Measurements from ENCODE around the gene RHBDD2. TPM values are rescaled to one million over a fixed set of nuclear protein-coding genes. Genes with fewer than 3 reads are reported as not detected.

RHBDD2 gene
- total and polyA plus RNA-seq, 9 of the 15 experiments (the other 6 are each of a cell fraction or from before 2014, with no cell fraction given) = 3.3 to 36.7 (median 17.9) TPM

GRCh38 chr7:75924256-75924655 lies 45.4 kb downstream of the RHBDD2 start:
- TF ChIP-seq EZH2 (IDR thresholded peaks at IDR 0.05; ENCODE audit: borderline replicate concordance, low read depth, low read length) (no peak), E2F5 (CRISPR knock-in tag; IDR thresholded peaks at IDR 0.05) (no peak), ZNF778 (CRISPR knock-in tag; IDR thresholded peaks at IDR 0.05) (no peak), SAFB (IDR thresholded peaks at IDR 0.05; ENCODE audit: borderline replicate concordance, low read depth, low read length) (no peak)
- POLR2A ChIA-PET = interaction anchor here (1.0 to 5.3 kb wide), 3 partner anchors 8 to 13 kb away, joined by 3 to 48 read pairs (median 5); no protein-coding TSS in a partner anchor
- no TSS peak for BruUV-seq (replicated peaks)
- Histone ChIP-seq H3K27me3 (ENCODE audit: control insufficient read depth in 2 of 2, insufficient read depth in 2 of 2, low read length in 2 of 2) (no peaks in the 10 kb centered on the region), H3K27ac (ENCODE audit: extremely low read depth, low read depth, low read length) (no peak overlapping the region), H3K9me3 (replicated peaks; ENCODE audit: control insufficient read depth, insufficient read depth, low read depth, low read length) (no peaks in the 10 kb centered on the region), H3K4me1 (replicated peaks in 1 of 2; ENCODE audit: control insufficient read depth in 2 of 2, insufficient read depth in 2 of 2, low read length in 2 of 2) (peaks cover 20 to 23% of the 10 kb centered on the region in 2 experiments; a peak in 4 of 5 replicates), H3K9ac (ENCODE audit: insufficient read depth in 1 of 2, low read depth in 2 of 2, low read length in 2 of 2) (no peak overlapping the region), H4K20me1 (replicated peaks; ENCODE audit: control insufficient read depth, insufficient read depth, low read length) (peaks cover 14% of the 10 kb centered on the region), H3K9me1 (ENCODE audit: control insufficient read depth, insufficient read depth, low read length) (peaks cover 6% of the 10 kb centered on the region), H2AFZ (ENCODE audit: low read depth, low read length) (no peak overlapping the region), H3K79me2 (ENCODE audit: control insufficient read depth, insufficient read depth, low read length) (peaks cover 76% of the 10 kb centered on the region), H3K36me3 (ENCODE audit: control insufficient read depth, insufficient read depth, low read length) (peaks cover 21% of the 10 kb centered on the region; the same call in 2 of the 3 replicates), H3K4me2 (ENCODE audit: insufficient read depth, low read length) (no peak overlapping the region), H3K4me3 (no peak overlapping the region)
- WGBS (ENCODE audit: insufficient coverage, low coverage, missing lambda C conversion rate) = 94% methylated on average over 2 of the region's 2 CpGs
- CTCF ChIA-PET (ENCODE audit: low intra/inter-chr PET ratio) = no interaction called here
- intact Hi-C loops (cut with micrococcal nuclease) (no loop called here), in situ Hi-C loops (cut with MboI) (no loop called here)
- DNase-seq (ENCODE audit: extremely low read depth in 1 of 4, low spot score in 3 of 4) (no peak), FAIRE-seq (no peak), ATAC-seq (no peak)

GRCh38 chr7:75924889-75925288 lies 46.1 kb downstream of the RHBDD2 start:
- in situ Hi-C loops (cut with MboI) (no loop called here), intact Hi-C loops (cut with micrococcal nuclease) (no loop called here)
- peaks cover 75% of the 10 kb centered on the region for H3K79me2 ChIP-seq (ENCODE audit: control insufficient read depth, insufficient read depth, low read length)
- WGBS (ENCODE audit: insufficient coverage, low coverage, missing lambda C conversion rate) = 93% methylated on average over 2 of the region's 2 CpGs
- H3K4me2 ChIP-seq (ENCODE audit: insufficient read depth, low read length) = no peak overlapping the region
- no peak for FAIRE-seq
- no peak overlapping the region for H2AFZ ChIP-seq (ENCODE audit: low read depth, low read length)
- ATAC-seq = no peak
- peaks cover 14% of the 10 kb centered on the region for H4K20me1 ChIP-seq (replicated peaks; ENCODE audit: control insufficient read depth, insufficient read depth, low read length)
- H3K4me3 ChIP-seq = no peak overlapping the region
- no TSS peak for BruUV-seq (replicated peaks)
- H3K36me3 ChIP-seq (ENCODE audit: control insufficient read depth, insufficient read depth, low read length) = peaks cover 21% of the 10 kb centered on the region; the same call in 2 of the 3 replicates
- peaks cover 16 to 18% of the 10 kb centered on the region in 2 experiments; a peak in 4 of 5 replicates for H3K4me1 ChIP-seq (replicated peaks in 1 of 2; ENCODE audit: control insufficient read depth in 2 of 2, insufficient read depth in 2 of 2, low read length in 2 of 2)
- DNase-seq (ENCODE audit: extremely low read depth in 1 of 4, low spot score in 3 of 4) = no peak
- POLR2A ChIA-PET = interaction anchor here (1.0 to 5.3 kb wide), 3 partner anchors 9 to 13 kb away, joined by 3 to 48 read pairs (median 5); no protein-coding TSS in a partner anchor
- no peaks in the 10 kb centered on the region for H3K27me3 ChIP-seq (ENCODE audit: control insufficient read depth in 2 of 2, insufficient read depth in 2 of 2, low read length in 2 of 2)
- H3K9ac ChIP-seq (ENCODE audit: insufficient read depth in 1 of 2, low read depth in 2 of 2, low read length in 2 of 2) = no peak overlapping the region
- H3K9me1 ChIP-seq (ENCODE audit: control insufficient read depth, insufficient read depth, low read length) = peaks cover 6% of the 10 kb centered on the region
- no peaks in the 10 kb centered on the region for H3K9me3 ChIP-seq (replicated peaks; ENCODE audit: control insufficient read depth, insufficient read depth, low read depth, low read length)
- H3K27ac ChIP-seq (ENCODE audit: extremely low read depth, low read depth, low read length) = no peak overlapping the region
- CTCF ChIA-PET (ENCODE audit: low intra/inter-chr PET ratio) = no interaction called here
- TF ChIP-seq PHB (CRISPR knock-in tag; IDR thresholded peaks at IDR 0.05) (no peak), ZNF354B (CRISPR knock-in tag; IDR thresholded peaks at IDR 0.05) (no peak), ZNF75A (CRISPR knock-in tag; IDR thresholded peaks at IDR 0.05) (no peak), ZNF197 (CRISPR knock-in tag; IDR thresholded peaks at IDR 0.05; ENCODE audit: low read depth) (no peak), CCAR2 (IDR thresholded peaks at IDR 0.05; ENCODE audit: low read depth, low read length) (no peak), ZBTB7A (IDR thresholded peaks at IDR 0.05; ENCODE audit: borderline replicate concordance, control insufficient read depth, low read depth, low read length) (no peak), OTX1 (CRISPR knock-in tag; IDR thresholded peaks at IDR 0.05) (no peak), ZNF124 (CRISPR knock-in tag; IDR thresholded peaks at IDR 0.05) (no peak), ZNF347 (CRISPR knock-in tag; IDR thresholded peaks at IDR 0.05; ENCODE audit: low read depth) (no peak), SMARCA5 (IDR thresholded peaks at IDR 0.05) (no peak), BCOR (IDR thresholded peaks at IDR 0.05) (no peak)

Measured in K562 (cell line).